ENCODE measurements around the gene SIGLEC8.
A peak's percentile ranks its signal among the peaks of the same experiment; 100 is the strongest.
"Not testable (repeated sequence)": the region's sequence is repeated elsewhere in the genome, so short reads cannot be mapped to it uniquely, and the experiment has no call there.

Gene SIGLEC8

DNA sequence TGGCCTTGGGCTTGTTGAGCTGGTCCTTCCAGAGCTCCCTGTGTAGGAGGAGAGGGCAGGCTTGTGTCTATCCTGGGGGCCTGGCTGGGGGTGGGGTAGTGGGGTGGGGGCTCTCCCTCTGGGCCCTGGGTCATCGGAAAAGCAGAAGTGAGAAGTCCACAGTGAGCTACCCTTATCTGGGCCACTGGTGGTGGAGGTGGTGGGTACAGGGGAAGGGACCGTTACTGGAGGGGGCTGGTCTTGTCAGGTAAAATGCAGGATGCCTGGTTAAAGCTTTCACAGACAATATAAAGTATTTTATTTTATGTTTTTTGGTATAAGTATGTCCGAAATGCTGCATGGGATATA is 40.5 kb downstream of the SIGLEC8 start:
- Histone ChIP-seq H3K9me2 (replicated peaks; ENCODE audit: control insufficient read depth, low read length) (no peaks in the 10 kb centered on the region), H3K27me3 (ENCODE audit: control insufficient read depth, low read length) (no peaks in the 10 kb centered on the region), H4K20me1 (ENCODE audit: control insufficient read depth, insufficient read depth, low read depth, low read length) (no peaks in the 10 kb centered on the region), H3K4me1 (ENCODE audit: control insufficient read depth, low read length) (peaks cover 26% of the 10 kb centered on the region), H3K9me3 (ENCODE audit: control insufficient read depth, insufficient read depth, low read length) (no peaks in the 10 kb centered on the region), H3F3A (ENCODE audit: control insufficient read depth, insufficient read depth) (no peaks in the 10 kb centered on the region), H3K27ac (ENCODE audit: low read depth, low read length) (peak overlapping the region; percentile 56), H3K79me2 (ENCODE audit: control insufficient read depth, low read length) (peaks cover 6% of the 10 kb centered on the region; the same call in 1 of the 2 replicates), H3K4me3 (ENCODE audit: low read length) (peak overlapping the region; percentile 83), H3K4me2 (ENCODE audit: low read length) (peak overlapping the region; percentile 78), H3K36me3 (ENCODE audit: control insufficient read depth, low read length) (no peaks in the 10 kb centered on the region)
- no peak for TF ChIP-seq EZH2phosphoT487 (IDR thresholded peaks at IDR 0.05; ENCODE audit: borderline replicate concordance, low read length)
- TF ChIP-seq, protein P1, sequence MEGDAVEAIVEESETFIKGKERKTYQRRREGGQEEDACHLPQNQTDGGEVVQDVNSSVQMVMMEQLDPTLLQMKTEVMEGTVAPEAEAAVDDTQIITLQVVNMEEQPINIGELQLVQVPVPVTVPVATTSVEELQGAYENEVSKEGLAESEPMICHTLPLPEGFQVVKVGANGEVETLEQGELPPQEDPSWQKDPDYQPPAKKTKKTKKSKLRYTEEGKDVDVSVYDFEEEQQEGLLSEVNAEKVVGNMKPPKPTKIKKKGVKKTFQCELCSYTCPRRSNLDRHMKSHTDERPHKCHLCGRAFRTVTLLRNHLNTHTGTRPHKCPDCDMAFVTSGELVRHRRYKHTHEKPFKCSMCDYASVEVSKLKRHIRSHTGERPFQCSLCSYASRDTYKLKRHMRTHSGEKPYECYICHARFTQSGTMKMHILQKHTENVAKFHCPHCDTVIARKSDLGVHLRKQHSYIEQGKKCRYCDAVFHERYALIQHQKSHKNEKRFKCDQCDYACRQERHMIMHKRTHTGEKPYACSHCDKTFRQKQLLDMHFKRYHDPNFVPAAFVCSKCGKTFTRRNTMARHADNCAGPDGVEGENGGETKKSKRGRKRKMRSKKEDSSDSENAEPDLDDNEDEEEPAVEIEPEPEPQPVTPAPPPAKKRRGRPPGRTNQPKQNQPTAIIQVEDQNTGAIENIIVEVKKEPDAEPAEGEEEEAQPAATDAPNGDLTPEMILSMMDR (IDR thresholded peaks at IDR 0.05; ENCODE audit: low read depth, low read length, poor library complexity, severe bottlenecking) = no peak

GRCh38 chr19:51417107-51417809 is 41.0 kb downstream of the SIGLEC8 start, which contains the start of gene SIGLEC10:
SIGLEC10 (minus strand) TSS chr19:51417642; CDS start chr19:51417581, 61 bp downstream.
- no peaks in the 10 kb centered on the region for H3K36me3 ChIP-seq (ENCODE audit: control insufficient read depth, low read length)
- H3K79me2 ChIP-seq (ENCODE audit: control insufficient read depth, low read length) = peaks cover 6% of the 10 kb centered on the region; the same call in 1 of the 2 replicates
- peak within 1 kb of the TSS; percentile 78 for H3K4me2 ChIP-seq (ENCODE audit: low read length)
- no peak for TF ChIP-seq EZH2phosphoT487 (IDR thresholded peaks at IDR 0.05; ENCODE audit: borderline replicate concordance, low read length)
- TF ChIP-seq, protein P1 (IDR thresholded peaks at IDR 0.05; ENCODE audit: low read depth, low read length, poor library complexity, severe bottlenecking) = no peak
- H3K9me2 ChIP-seq (replicated peaks; ENCODE audit: control insufficient read depth, low read length) = no peaks in the 10 kb centered on the region
- H3K4me1 ChIP-seq (ENCODE audit: control insufficient read depth, low read length) = peaks cover 26% of the 10 kb centered on the region
- H3K9me3 ChIP-seq (ENCODE audit: control insufficient read depth, insufficient read depth, low read length) = no peaks in the 10 kb centered on the region
- H3K27me3 ChIP-seq (ENCODE audit: control insufficient read depth, low read length) = no peaks in the 10 kb centered on the region
- peak within 1 kb of the TSS; percentile 56 for H3K27ac ChIP-seq (ENCODE audit: low read depth, low read length)
- no peaks in the 10 kb centered on the region for H3F3A ChIP-seq (ENCODE audit: control insufficient read depth, insufficient read depth)
- peak within 1 kb of the TSS; percentile 83 for H3K4me3 ChIP-seq (ENCODE audit: low read length)
- no peaks in the 10 kb centered on the region for H4K20me1 ChIP-seq (ENCODE audit: control insufficient read depth, insufficient read depth, low read depth, low read length)

DNA sequence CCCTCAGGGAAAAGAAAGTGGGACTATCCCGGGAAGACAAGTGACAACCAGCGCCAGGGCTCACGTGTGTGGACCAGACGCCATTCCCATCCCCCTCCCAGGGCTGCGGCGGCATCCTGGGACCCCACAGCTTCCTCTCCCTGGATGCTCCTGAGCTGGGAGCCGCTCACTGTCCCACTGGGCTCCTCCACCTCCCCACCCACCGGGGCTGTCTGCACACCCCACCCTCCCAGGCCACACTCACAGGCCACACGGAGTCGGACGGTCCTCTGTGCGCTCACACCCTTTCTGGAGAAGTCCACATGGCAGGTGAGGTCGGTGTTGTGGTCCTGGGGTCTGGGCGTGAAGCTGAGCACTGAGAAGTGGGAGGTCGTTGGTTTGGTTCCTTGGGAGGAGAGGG is 41.8 kb downstream of the SIGLEC8 start:
- not testable (repeated sequence) for H3K27ac ChIP-seq (ENCODE audit: low read depth, low read length); H3K27me3 ChIP-seq (ENCODE audit: control insufficient read depth, low read length); H4K20me1 ChIP-seq (ENCODE audit: control insufficient read depth, insufficient read depth, low read depth, low read length); H3K79me2 ChIP-seq (ENCODE audit: control insufficient read depth, low read length); H3F3A ChIP-seq (ENCODE audit: control insufficient read depth, insufficient read depth); H3K9me3 ChIP-seq (ENCODE audit: control insufficient read depth, insufficient read depth, low read length); H3K9me2 ChIP-seq (replicated peaks; ENCODE audit: control insufficient read depth, low read length); H3K36me3 ChIP-seq (ENCODE audit: control insufficient read depth, low read length)
- peak overlapping the region; percentile 83 for H3K4me3 ChIP-seq (ENCODE audit: low read length)
- H3K4me1 ChIP-seq (ENCODE audit: control insufficient read depth, low read length) = peaks cover 26% of the 10 kb centered on the region
- peak overlapping the region; percentile 78 for H3K4me2 ChIP-seq (ENCODE audit: low read length)

DNA sequence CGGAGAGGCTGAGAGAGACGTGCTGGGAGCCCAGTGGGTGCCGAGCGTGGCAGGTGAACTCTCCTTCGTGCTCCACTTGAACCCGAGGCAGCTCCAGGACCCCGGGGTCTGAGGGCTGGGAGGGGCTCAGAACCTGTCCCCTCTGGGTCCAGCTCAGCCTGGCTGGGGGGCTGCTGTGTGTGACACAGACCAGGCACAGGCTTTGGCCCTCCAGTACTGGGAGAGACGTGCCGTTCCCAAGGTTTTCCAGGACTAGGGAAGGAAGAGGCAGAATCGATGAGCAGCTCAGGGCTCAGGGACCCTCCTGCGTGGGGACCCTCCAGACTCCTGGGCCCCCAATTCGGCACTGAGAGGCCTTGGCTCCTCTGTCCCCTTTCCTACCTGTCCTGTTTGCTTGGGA is 43.1 kb downstream of the SIGLEC8 start:
- Histone ChIP-seq H3K79me2 (ENCODE audit: control insufficient read depth, low read length) (peaks cover 6% of the 10 kb centered on the region; the same call in 1 of the 2 replicates), H3K4me3 (ENCODE audit: low read length) (no peak overlapping the region), H4K20me1 (ENCODE audit: control insufficient read depth, insufficient read depth, low read depth, low read length) (no peaks in the 10 kb centered on the region), H3K4me1 (ENCODE audit: control insufficient read depth, low read length) (peaks cover 26% of the 10 kb centered on the region), H3K9me3 (ENCODE audit: control insufficient read depth, insufficient read depth, low read length) (no peaks in the 10 kb centered on the region), H3K27ac (ENCODE audit: low read depth, low read length) (no peak overlapping the region), H3K9me2 (replicated peaks; ENCODE audit: control insufficient read depth, low read length) (no peaks in the 10 kb centered on the region), H3F3A (ENCODE audit: control insufficient read depth, insufficient read depth) (no peaks in the 10 kb centered on the region), H3K36me3 (ENCODE audit: control insufficient read depth, low read length) (no peaks in the 10 kb centered on the region), H3K27me3 (ENCODE audit: control insufficient read depth, low read length) (no peaks in the 10 kb centered on the region), H3K4me2 (ENCODE audit: low read length) (no peak overlapping the region)
- TF ChIP-seq EZH2phosphoT487 (IDR thresholded peaks at IDR 0.05; ENCODE audit: borderline replicate concordance, low read length) = no peak
- TF ChIP-seq, protein P1 (IDR thresholded peaks at IDR 0.05; ENCODE audit: low read depth, low read length, poor library complexity, severe bottlenecking) = no peak

Measured in DOHH2 (cell line).